Activated T-helper 2 cell treated with anti-CD3 and anti-CD28 coated beads, Interferon-gamma antibody, Interleukin-2, Interleukin-4, amounts not matched to agents 10 μg/mL and 5 μg/mL and 100 μg/mL, durations not matched to agents 14 hours and 24 hours and 36 hours (primary cell): ENCODE results near the gene C1orf210. TPM values are rescaled to one million over a fixed set of nuclear protein-coding genes. Genes with fewer than 3 reads are reported as not detected.

ENCODE experiments used
- DNase-seq: peaks from one replicate; pipeline ENCODE4 v3.0.0; 2021; ENCODE audit warnings: low spot score
- H3K27ac Mint-ChIP-seq: one replicate; pipeline ENCODE4 v1.8.0; 2021; ENCODE audit warnings: mixed read lengths
- H3K27me3 Mint-ChIP-seq: one replicate; pipeline ENCODE4 v1.8.0; 2021; ENCODE audit warnings: low read depth, mixed read lengths
- H3K36me3 Mint-ChIP-seq: one replicate; pipeline ENCODE4 v1.8.0; 2021; ENCODE audit warnings: low read depth, mixed read lengths
- H3K4me1 Mint-ChIP-seq: one replicate; pipeline ENCODE4 v1.8.0; 2021; ENCODE audit warnings: low read depth, mixed read lengths
- H3K4me3 Mint-ChIP-seq: one replicate; pipeline ENCODE4 v1.8.0; 2021; ENCODE audit warnings: low read depth, mild to moderate bottlenecking, moderate library complexity, mixed read lengths
- H3K9me3 Mint-ChIP-seq: one replicate; pipeline ENCODE4 v1.8.0; 2021; ENCODE audit warnings: mixed read lengths
- intact Hi-C: fragments of 100-400 bp; cut with micrococcal nuclease; formaldehyde crosslinking; loops from one replicate; pipeline ENCODE4 v1.15.1; 2023
- total RNA-seq: library from RNA; stranded (reverse); gene quantifications from 2 replicates; pipeline ENCODE4 v1.2.3, GENCODE V29; 2022

Gene C1orf210
- total RNA-seq, 1 donor from 2014 or later: not detected

GRCh38 chr1:43237121-43237520 lies 48.3 kb downstream of the C1orf210 start:
- Mint-ChIP-seq H3K27me3 (peaks cover 2% of the 10 kb centered on the region), H3K4me1 (peaks cover 12% of the 10 kb centered on the region), H3K9me3 (peaks cover 5% of the 10 kb centered on the region), H3K36me3 (no peaks in the 10 kb centered on the region), H3K4me3 (no peak overlapping the region), H3K27ac (no peak overlapping the region)
- intact Hi-C loops: no loop called here
- DNase-seq: no peak

GRCh38 chr1:43235451-43236121 lies 49.8 kb downstream of the C1orf210 start:
- no peak overlapping the region for H3K4me3 Mint-ChIP-seq
- no peak for DNase-seq
- peaks cover 4% of the 10 kb centered on the region for H3K9me3 Mint-ChIP-seq
- peaks cover 2% of the 10 kb centered on the region for H3K27me3 Mint-ChIP-seq
- intact Hi-C loops: no loop called here
- no peaks in the 10 kb centered on the region for H3K36me3 Mint-ChIP-seq
- peaks cover 12% of the 10 kb centered on the region for H3K4me1 Mint-ChIP-seq
- H3K27ac Mint-ChIP-seq: no peak overlapping the region

- Mint-ChIP-seq H3K4me3 (no peak overlapping the region), H3K27ac (no peak overlapping the region), H3K27me3 (peaks cover 2% of the 10 kb centered on the region), H3K4me1 (peaks cover 12% of the 10 kb centered on the region), H3K9me3 (no peaks in the 10 kb centered on the region), H3K36me3 (no peaks in the 10 kb centered on the region)
- intact Hi-C loops: no loop called here
- no peak for DNase-seq
These were observed 50.3 kb downstream of the C1orf210 start for GRCh38 chr1:43235040-43235439.

- Mint-ChIP-seq H3K27me3 (peaks cover 2% of the 10 kb centered on the region), H3K4me1 (peaks cover 7% of the 10 kb centered on the region)
These were observed 51.1 kb downstream of the C1orf210 start for GRCh38 chr1:43234267-43234666.

GRCh38 chr1:43233631-43234030 lies 51.8 kb downstream of the C1orf210 start:
- peaks cover 2% of the 10 kb centered on the region for H3K27me3 Mint-ChIP-seq
- H3K4me1 Mint-ChIP-seq: peaks cover 3% of the 10 kb centered on the region
- intact Hi-C loops: no loop called here
- no peaks in the 10 kb centered on the region for H3K9me3 Mint-ChIP-seq
- H3K36me3 Mint-ChIP-seq: no peaks in the 10 kb centered on the region
- H3K27ac Mint-ChIP-seq: no peak overlapping the region
- no peak for DNase-seq
- H3K4me3 Mint-ChIP-seq: no peak overlapping the region

More at GRCh38 chr1:43234267-43234666, 51.1 kb downstream of the C1orf210 start:
- no peak for DNase-seq
- no peak overlapping the region for H3K4me3 Mint-ChIP-seq
- no peak overlapping the region for H3K27ac Mint-ChIP-seq
- H3K9me3 Mint-ChIP-seq: no peaks in the 10 kb centered on the region
- intact Hi-C loops: no loop called here
- H3K36me3 Mint-ChIP-seq: no peaks in the 10 kb centered on the region

GRCh38 chr1:43232482-43232881 lies 52.9 kb downstream of the C1orf210 start:
- no peaks in the 10 kb centered on the region for H3K9me3 Mint-ChIP-seq
- H3K27ac Mint-ChIP-seq: no peak overlapping the region
- no peak for DNase-seq
- peaks cover 2% of the 10 kb centered on the region for H3K27me3 Mint-ChIP-seq
- no peak overlapping the region for H3K4me3 Mint-ChIP-seq
- H3K4me1 Mint-ChIP-seq: no peaks in the 10 kb centered on the region
- intact Hi-C loops: no loop called here
- no peaks in the 10 kb centered on the region for H3K36me3 Mint-ChIP-seq

GRCh38 chr1:43232074-43232473 lies 53.3 kb downstream of the C1orf210 start:
- DNase-seq: no peak
- intact Hi-C loops: no loop called here

More at GRCh38 chr1:43232074-43232473, 53.3 kb downstream of the C1orf210 start:
- no peaks in the 10 kb centered on the region for H3K9me3 Mint-ChIP-seq
- peaks cover 2% of the 10 kb centered on the region for H3K27me3 Mint-ChIP-seq
- peaks cover under 1% of the 10 kb centered on the region for H3K4me1 Mint-ChIP-seq
- no peak overlapping the region for H3K4me3 Mint-ChIP-seq
- no peaks in the 10 kb centered on the region for H3K36me3 Mint-ChIP-seq
- no peak overlapping the region for H3K27ac Mint-ChIP-seq

Other genes with a start within 250 kb of the C1orf210 start
- gene EBNA1BP2, start 113.3 kb downstream of the C1orf210 start, total RNA-seq: 102 and 104 TPM in 2 replicates
- 0.11 and 0.16 TPM in 2 replicates for gene CFAP57, start 113.3 kb downstream of the C1orf210 start, total RNA-seq
- not detected in 2 replicates for gene TMEM125, start 15.6 kb downstream of the C1orf210 start, total RNA-seq
- 2.9 and 3.1 TPM in 2 replicates for gene TIE1, start 15.4 kb upstream of the C1orf210 start, total RNA-seq
- gene MPL, start 52.2 kb upstream of the C1orf210 start, total RNA-seq: not detected in 2 replicates
- gene CDC20, start 73.4 kb upstream of the C1orf210 start, total RNA-seq: 125 and 128 TPM in 2 replicates
- gene ELOVL1, start 82.4 kb upstream of the C1orf210 start, total RNA-seq: 82.7 and 83.6 TPM in 2 replicates
- 40.8 and 41.6 TPM in 2 replicates for gene MED8, start 104.2 kb upstream of the C1orf210 start, total RNA-seq
- 56.6 and 58.4 TPM in 2 replicates for gene SZT2, start 104.3 kb upstream of the C1orf210 start, total RNA-seq
- gene HYI, start 168.3 kb upstream of the C1orf210 start, total RNA-seq: 22.6 and 26.3 TPM in 2 replicates
- 3.0 and 3.2 TPM in 2 replicates for gene PTPRF, start 245.3 kb upstream of the C1orf210 start, total RNA-seq